ENCODE results near the gene OSBPL9.
"Not testable (repeated sequence)": the region's sequence is repeated elsewhere in the genome, so short reads cannot be mapped to it uniquely, and the experiment has no call there.

Gene OSBPL9

DNA sequence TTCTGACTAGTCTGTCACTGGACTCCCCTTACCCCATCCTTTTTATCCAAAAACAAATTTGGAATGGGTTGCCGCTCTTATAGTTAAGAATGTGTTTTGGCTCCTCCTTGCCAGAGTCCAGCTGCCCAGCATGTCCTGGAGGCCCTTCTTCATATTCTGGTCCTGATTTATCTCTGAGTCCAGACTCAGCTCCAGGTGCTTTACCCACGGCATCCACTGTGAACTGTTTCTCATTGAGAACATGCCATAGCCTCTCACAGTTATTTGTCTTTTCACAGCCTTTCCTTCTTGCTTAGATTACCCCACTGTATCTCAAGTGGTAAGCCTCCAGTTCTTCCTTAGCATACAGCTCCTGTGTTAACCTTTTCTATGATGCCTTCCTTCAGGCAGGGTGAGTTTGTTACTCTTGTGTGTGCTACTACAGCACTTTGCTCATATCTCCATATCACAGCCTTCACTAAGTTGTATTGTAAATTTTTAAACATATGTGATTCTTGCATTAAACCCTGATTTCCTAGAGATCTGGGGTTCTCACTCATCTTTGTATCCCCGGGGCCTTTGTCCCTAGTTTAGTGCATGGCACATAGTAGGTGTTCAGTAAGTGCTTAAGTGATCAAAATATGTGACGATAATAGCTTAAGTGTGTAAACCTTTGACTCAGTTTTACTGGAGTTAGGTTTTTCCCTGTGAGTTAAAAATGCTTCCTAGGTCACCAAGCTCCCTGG, 116.0 kb downstream of the OSBPL9 start:
- Histone ChIP-seq H3K27me3 (no peaks in the 10 kb centered on the region), H3K36me3 (no peaks in the 10 kb centered on the region), H3K4me1 (no peaks in the 10 kb centered on the region), H3K4me3 (ENCODE audit: low read depth, low read length) (no peak overlapping the region), H3K9me3 (no peaks in the 10 kb centered on the region)
- no peak for DNase-seq
- TF ChIP-seq CTCF (IDR thresholded peaks at IDR 0.05; ENCODE audit: low read depth, low read length): no peak

GRCh38 chr1:51733426-51733774, 116.5 kb downstream of the OSBPL9 start:
- H3K36me3 ChIP-seq; H3K4me3 ChIP-seq (ENCODE audit: low read depth, low read length); DNase-seq; H3K27me3 ChIP-seq; H3K9me3 ChIP-seq; H3K4me1 ChIP-seq: not testable (repeated sequence)

GRCh38 chr1:51733793-51734522, 117.1 kb downstream of the OSBPL9 start:
- no peak for TF ChIP-seq CTCF (IDR thresholded peaks at IDR 0.05; ENCODE audit: low read depth, low read length)
- Histone ChIP-seq H3K36me3 (no peaks in the 10 kb centered on the region), H3K4me1 (no peaks in the 10 kb centered on the region), H3K9me3 (no peaks in the 10 kb centered on the region), H3K27me3 (no peaks in the 10 kb centered on the region), H3K4me3 (ENCODE audit: low read depth, low read length) (no peak overlapping the region)
- DNase-seq: no peak

DNA sequence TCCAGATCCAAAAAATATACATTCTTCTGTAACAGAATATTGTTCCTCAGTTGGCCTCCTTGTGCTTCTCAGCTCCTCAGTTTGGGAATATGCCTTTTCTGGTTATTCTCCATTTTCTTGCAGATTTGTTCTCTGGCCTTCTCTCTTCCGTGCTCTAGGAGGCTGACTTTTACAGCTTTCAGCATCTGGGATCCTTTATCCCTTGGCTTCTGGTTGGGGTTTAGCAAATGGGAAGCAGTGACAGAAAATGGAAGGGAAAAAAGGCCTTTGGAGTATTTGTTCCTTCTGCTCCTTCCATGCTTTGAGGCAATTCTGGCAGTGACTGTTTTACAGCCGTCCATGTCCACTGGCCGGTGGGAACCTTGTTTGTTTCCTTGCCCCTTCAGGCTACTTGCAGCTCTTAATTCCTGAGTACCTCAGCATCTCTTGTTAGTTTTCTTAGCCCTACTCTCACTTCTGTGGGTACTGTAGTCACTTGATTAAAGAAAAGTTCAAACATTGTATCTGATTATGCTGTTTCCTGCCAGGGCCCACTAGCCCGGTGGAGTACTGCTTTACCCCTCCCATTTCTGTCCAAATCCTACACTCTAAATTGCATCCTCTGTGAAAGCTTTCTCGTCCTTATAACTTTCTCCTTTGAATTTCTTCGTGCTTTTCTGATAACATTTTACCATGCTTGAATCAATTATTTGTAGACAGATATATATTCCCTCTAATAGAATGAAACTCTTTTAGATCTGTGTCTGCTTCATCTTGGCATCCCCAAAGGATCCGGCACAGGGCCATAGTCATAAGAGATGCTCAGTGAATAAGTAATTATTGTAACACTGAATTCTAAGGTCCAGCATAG, 118.2 kb downstream of the OSBPL9 start:
- H3K4me3 ChIP-seq (ENCODE audit: low read depth, low read length): no peak overlapping the region
- DNase-seq: no peak
- no peaks in the 10 kb centered on the region for H3K27me3 ChIP-seq
- H3K9me3 ChIP-seq: no peaks in the 10 kb centered on the region
- no peaks in the 10 kb centered on the region for H3K36me3 ChIP-seq
- H3K4me1 ChIP-seq: no peaks in the 10 kb centered on the region
- TF ChIP-seq CTCF (IDR thresholded peaks at IDR 0.05; ENCODE audit: low read depth, low read length): no peak

DNA sequence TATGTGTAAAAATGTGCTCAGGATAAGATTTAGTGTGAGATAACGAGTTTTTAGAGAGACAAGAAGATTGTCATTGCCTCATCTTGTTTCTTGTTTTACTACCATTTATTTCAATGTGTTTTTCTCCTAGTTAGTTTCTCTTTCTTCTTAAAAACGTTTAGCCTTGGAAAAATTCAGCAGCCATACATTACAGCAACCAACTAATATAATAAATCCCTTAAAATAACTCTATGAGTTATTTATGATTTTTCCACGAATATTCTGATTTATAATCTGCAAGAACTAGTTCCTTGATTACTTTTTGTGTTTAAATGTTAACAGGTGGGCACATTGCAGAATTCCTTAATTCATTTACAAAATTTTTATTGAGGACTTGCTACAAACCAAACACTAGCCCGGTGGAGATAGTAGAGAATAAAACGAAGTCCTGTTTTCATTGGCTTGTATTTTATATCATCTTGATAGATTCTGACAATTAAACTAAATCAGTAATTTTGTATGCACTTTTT, 118.9 kb downstream of the OSBPL9 start:
- Histone ChIP-seq H3K4me1 (no peaks in the 10 kb centered on the region), H3K9me3 (no peaks in the 10 kb centered on the region), H3K36me3 (no peaks in the 10 kb centered on the region), H3K4me3 (ENCODE audit: low read depth, low read length) (no peak overlapping the region), H3K27me3 (no peaks in the 10 kb centered on the region)
- no peak for DNase-seq
- TF ChIP-seq CTCF (IDR thresholded peaks at IDR 0.05; ENCODE audit: low read depth, low read length): no peak

DNA sequence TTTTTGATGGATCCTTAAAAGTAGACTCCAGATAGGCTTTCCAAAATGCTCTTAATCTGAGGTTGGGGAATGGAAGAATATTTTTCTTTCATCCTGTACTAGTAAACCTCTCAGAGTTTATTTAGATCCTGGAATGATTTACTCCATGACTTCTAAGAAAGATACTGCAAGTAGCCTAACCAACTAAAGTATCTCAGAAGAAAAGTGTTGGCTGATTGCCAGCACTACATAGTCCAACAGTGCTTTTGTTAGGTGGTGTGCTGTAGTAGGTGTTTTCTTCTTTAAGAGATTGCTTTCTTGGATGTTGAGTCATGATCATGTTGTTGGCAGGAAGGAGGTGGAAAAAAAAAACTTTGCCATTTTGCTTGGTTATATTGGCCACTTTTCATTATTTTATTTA, 119.8 kb downstream of the OSBPL9 start:
- DNase-seq: no peak
- Histone ChIP-seq H3K27me3 (no peaks in the 10 kb centered on the region), H3K36me3 (no peaks in the 10 kb centered on the region), H3K9me3 (no peaks in the 10 kb centered on the region), H3K4me3 (ENCODE audit: low read depth, low read length) (no peak overlapping the region), H3K4me1 (no peaks in the 10 kb centered on the region)
- no peak for TF ChIP-seq CTCF (IDR thresholded peaks at IDR 0.05; ENCODE audit: low read depth, low read length)

All from BE2C (cell line).